GM10248 (cell line): ENCODE results near the gene PISD.
"Not testable (repeated sequence)": the region's sequence is repeated elsewhere in the genome, so short reads cannot be mapped to it uniquely, and the experiment has no call there.

Experiments used
- CTCF ChIA-PET: fragments of 300-600 bp; sonication (Branson Sonifier 250); formaldehyde crosslinking; extraction: SDS; loops from one replicate; lab custom pipeline; 2021; ENCODE audit warnings: antibody characterized with exemption; lab: Yijun Ruan, JAX
- POLR2A ChIA-PET: fragments of 350-650 bp; sonication (Branson Sonifier 250); formaldehyde crosslinking; extraction: SDS; loops from one replicate; lab custom pipeline; 2020; ENCODE audit warnings: antibody characterized with exemption; lab: Yijun Ruan, JAX
- DNase-seq: peaks from one replicate; pipeline ENCODE4 v3.0.0; 2012; ENCODE audit errors: extremely low spot score
- CTCF ChIP-seq: IDR thresholded peaks from 2 replicates; pipeline ENCODE4 v1.5.1; 2012; ENCODE audit warnings: mild to moderate bottlenecking, low read depth; ENCODE audit errors: extremely low read depth, missing control alignments, control extremely low read depth

Gene PISD

DNA sequence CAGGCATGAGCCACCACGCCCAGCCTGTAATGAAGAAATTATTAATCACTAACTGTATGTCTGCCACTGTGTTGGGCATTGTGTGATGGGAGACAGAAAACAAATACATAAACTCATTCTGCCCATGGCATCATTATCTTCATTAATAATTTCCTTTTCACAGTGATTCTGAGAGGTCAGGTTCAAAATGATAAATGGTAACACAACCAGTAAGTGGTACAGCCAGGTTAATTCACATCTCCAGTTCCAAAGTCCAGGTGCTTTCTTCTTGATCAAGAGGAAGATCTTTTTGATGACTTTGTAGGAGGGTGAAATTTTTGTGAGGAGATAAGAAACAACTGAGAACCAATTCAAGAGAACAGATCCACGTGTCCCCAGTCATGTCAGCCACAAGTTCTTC, 66.7 kb downstream of the PISD start:
- no peak for TF ChIP-seq CTCF
- no peak for DNase-seq
- POLR2A ChIA-PET: no interaction called here
- CTCF ChIA-PET: interaction anchor here (1.2 kb wide), 1 partner anchor 14 kb away, joined by 3 read pairs; no protein-coding TSS in a partner anchor

DNA sequence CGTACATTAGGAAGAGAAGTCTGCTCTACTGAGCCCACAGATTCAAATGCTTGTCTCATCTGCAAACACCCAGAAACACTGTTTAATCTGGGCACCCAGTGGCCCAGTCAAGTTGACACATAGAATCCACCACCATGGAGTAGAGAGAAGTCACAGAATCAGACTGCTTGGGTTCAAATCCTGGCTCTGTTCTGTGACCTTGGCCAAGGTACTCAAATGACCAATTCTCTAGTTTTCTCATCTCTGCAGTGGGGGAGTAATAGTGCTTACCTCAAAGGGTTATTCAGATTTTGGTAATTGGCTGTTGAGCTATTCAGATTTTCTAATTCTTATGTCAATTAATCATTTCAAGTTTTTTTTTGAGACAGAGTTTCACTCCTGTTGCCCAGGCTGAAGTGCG, 71.9 kb downstream of the PISD start:
- POLR2A ChIA-PET, DNase-seq, CTCF ChIA-PET: not testable (repeated sequence)

- ChIA-PET CTCF (no interaction called here), POLR2A (no interaction called here)
- DNase-seq: no peak
- no peak for TF ChIP-seq CTCF
Observed at GRCh38 chr22:31588970-31589675, 72.9 kb downstream of the PISD start.

- ChIA-PET CTCF (interaction anchor here (0.7 to 1.4 kb wide), 4 partner anchors 12 to 45 kb away, joined by 3 to 4 read pairs (median 4); no protein-coding TSS in a partner anchor), POLR2A (no interaction called here)
- TF ChIP-seq CTCF: no peak
- no peak for DNase-seq
Observed at GRCh38 chr22:31586137-31586920, 75.7 kb downstream of the PISD start.

DNA sequence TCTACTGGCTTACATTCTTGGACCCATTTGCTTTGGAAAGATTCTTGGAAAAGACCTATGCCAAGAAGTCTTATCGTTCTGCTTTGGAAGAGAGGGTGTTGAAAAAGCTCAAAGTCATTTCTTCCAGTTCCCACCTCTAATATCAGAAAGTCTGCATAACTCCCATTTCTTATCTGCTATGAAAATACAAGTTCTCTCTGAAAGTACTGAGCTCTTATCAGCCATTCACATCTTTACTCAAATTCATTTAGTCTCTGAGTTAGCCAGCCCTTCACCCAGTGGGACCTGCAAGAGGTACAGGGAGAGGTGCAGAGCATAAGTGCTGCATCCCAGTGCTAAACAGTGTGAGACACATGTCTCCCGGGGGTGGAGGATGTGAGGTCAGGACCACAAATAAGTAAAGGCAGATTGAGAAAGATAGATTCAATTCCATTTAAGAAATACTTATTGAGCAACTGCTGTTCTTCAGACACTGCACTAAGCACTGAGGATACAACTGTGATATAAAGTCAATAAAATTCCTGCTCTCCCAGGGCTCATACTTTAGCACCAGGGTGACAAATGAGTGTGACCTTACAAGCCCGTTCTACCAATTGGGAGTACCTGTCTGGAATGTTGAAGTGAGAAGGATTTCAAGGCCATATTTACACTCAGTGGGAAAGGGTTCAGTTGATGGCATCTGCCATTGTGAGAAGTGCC, 76.7 kb downstream of the PISD start:
- no peak for TF ChIP-seq CTCF
- ChIA-PET POLR2A (no interaction called here), CTCF (interaction anchor here (0.7 to 1.4 kb wide), 5 partner anchors 11 to 46 kb away, joined by 3 to 4 read pairs (median 3); no protein-coding TSS in a partner anchor)
- no peak for DNase-seq

DNA sequence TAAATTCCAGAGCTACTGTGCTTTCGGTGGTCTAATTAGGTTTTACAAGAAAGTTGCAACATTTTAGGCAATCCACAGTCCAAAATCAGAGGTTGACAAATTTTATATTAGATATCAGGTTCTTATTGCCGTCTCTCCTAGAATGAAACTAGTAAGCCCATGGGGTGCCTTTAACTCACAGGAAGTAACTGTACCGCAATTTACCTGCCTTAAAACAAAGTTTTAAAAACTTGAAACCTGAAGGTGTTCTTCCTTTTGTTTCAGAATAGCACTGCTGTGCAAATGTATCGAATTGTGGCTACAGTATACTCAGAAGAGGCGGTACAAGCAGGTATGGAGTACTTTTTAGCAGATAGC, 77.2 kb downstream of the PISD start:
- ChIA-PET POLR2A (no interaction called here), CTCF (interaction anchor here (1.0 to 1.4 kb wide), 2 partner anchors 18 to 28 kb away, joined by 3 to 4 read pairs; no protein-coding TSS in a partner anchor)
- no peak for DNase-seq
- TF ChIP-seq CTCF: no peak
